Measurements from ENCODE around the gene GEN1.

GEN1 gene

DNA sequence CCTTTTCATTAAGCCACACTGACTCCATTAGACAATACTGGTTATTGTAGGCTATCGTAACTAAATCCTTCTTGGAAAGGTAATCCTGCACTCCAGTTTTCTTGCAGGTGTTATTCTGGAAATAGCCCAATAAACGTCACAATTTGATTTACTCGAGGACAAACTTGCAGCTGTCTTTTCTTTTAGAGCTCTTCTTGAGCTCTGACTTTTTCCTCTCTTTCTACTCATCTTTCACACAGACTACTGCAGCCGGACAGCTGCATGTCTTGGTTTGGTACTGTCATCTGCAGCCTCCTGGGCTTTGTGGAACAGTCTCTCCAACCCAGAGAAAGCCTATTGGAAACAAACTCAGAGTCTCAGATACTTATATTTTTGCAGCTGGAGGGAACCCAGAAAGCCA, 39.4 kb downstream of the GEN1 start:
- in situ Hi-C loops (cut with MboI; ENCODE audit: low sequenced_read_pairs) = no loop called here

DNA sequence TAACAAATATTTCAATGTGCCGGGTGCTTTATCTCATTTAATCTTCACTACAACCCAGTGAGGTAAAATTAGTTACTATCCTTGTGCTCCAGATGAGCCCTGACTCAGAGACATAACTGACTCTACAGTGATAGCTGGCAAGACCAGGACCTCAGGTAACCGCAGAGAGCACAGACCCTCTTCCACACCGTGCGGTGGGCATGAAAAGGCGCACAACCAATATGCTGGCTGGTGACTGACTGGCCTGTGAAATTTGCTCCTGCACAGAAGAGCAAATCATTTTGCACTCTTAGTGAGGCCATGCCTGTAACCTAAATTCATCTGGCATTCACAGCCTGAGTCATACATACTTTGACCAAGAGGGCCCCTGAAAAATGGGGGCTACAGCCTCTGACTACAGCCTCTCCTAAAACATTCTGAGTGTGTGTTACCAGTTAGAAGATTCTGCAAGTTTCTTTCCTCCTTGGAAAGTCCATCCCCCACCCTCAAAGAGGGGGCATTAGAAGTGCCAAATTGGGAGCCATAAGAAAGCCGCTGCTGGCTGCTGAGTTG, 39.9 kb downstream of the GEN1 start:
- in situ Hi-C loops (cut with MboI; ENCODE audit: low sequenced_read_pairs) = no loop called here

DNA sequence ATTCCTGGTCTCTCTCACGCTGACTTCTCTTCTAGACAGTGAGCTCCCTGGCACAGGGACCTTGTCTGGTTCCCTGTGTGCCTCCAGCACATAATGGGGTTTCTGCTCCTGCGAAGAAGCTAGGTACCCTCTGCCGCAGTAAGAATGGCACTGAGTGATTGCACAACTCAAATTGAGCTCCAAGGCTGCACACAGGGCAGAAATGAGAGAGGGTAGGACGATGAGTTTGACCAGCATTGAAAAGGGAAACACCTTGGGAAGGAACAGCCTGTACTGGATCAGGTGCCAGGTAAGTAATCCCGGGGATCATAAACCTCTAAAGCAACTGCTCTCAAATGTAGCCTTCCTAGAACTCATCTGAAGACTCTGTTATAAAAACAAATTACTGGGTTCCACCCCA, 41.4 kb downstream of the GEN1 start:
- in situ Hi-C loops (cut with MboI; ENCODE audit: low sequenced_read_pairs) = no loop called here

DNA sequence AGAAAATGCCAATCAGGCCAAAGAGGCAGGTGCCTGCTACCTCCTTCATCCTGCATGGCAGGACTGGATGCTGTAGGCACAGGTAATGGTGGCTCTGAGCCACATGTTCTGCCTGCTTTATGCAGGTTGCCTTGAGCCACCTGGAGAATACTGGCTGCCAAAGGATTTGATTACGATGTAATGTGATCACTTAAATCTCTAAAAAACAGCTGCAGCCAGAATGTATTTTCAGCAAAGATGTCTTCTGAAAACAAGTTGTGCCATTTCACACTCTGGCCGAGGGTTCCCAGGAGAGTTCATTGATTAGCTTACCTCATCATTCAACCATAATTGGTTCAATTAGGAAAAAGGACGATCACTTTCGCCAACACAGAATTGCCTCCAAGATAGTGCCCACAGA, 44.4 kb downstream of the GEN1 start:
- in situ Hi-C loops (cut with MboI; ENCODE audit: low sequenced_read_pairs) = no loop called here

DNA sequence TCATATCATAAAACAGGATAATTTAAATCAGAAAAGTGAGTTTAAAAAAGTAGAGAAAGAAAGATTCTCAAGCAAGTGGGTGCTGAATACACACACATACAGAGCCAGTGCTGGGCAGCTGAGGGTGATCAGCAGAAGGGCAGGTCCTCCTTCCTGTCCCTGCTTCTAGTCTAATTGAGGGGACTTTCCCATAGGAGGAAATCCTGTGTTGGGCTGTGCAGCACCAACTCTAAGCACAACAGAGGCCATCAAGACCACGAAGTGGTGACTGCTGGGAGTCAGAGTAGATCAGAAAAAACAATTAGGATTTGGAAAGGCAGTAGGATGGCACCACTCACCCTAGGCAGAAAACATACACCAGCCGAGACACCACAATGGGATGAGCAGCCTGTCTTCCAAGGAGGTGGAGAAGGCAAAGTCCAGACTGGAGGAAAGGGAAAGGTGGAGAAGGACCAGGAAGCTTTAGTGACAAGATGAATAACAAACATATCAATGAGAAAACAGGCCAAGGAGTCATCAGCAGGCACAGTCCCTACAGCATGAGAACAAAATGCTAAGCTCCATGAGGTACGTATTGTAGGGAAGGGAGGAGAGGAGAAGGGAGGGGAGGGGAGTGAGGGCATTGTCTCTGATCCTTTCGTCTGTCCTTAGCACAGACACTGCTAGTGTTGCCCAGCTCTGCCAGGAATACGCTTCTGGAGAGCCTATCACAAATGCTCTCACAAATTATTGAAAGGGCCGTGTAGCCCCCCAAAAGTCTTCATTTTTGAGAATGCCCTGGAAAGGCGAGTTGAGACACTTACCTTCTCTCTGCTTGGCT, 45.6 kb downstream of the GEN1 start:
- in situ Hi-C loops (cut with MboI; ENCODE audit: low sequenced_read_pairs) = no loop called here

DNA sequence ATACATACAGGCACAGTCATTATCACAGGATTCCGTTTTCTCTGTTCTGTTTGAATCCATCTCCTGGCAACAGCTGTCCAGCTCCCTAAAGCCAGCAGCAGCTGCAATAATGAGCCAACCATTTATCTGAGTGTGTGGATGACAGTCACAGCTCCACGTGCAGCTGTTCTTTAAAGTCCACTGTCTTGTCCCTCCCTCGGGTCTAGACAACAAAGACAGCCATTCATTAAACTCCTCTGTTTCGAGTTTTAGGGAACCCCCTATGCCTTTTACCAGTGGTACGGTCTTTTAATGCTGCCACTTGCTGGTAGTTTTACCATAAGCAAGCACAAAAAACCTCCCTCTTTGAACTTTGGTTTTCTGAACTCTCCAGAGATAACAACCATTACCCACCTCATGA, 46.3 kb downstream of the GEN1 start:
- in situ Hi-C loops (cut with MboI; ENCODE audit: low sequenced_read_pairs) = no loop called here

DNA sequence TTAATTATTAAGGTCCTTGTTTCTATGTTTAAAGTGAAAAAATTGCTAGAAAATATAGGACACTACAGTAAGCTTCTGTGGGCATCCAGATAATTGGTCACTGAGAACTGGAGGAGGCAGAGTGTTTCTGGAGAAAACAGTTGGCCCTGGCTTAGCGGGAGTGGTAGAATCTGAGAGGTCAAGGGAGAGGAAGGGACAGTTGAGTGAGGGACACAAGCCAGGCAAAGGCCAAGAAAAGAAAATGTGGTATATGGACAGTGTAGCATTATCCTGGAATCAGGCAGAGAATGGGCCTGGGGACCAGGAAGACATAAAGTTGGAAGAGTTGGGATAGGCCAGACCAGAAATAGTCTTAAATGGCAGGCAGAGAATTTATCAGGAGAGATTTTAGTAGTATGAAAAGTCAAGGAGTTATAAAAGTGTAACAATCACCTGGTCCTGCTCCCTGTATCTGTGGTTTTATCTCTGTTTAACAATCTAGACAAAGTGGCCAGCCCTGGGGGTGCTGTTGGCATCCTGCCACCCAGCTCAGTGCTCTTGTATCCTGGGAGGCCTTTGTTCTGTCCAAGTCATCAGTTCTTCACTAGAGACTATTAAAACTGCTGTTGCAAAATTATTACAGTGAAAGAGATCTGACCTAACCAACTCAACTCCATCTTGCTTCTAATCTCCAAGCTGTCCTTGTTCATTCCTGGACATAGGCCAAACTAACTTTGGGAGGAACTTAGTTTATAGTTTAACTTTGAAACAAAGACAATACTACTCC, 46.9 kb downstream of the GEN1 start:
- in situ Hi-C loops (cut with MboI; ENCODE audit: low sequenced_read_pairs) = no loop called here

DNA sequence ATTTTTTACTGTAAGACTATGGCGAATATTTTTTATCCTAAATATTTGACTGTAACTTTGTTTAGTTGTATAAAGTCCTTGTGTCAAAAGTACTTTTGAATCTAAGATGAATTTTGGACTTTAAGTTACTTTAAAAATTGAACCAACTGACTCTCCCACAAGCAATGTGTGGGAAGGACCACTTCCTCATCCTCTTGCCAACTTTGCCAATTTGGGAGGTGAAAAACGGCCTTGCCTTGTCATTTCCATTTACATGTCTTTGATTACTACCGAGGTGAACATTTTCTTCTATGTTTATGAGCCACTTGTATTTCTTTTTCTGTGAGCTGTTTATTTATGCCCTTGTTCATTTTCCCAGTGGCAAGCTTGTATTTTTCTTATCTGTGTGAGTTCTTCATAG, 49.6 kb downstream of the GEN1 start:
- in situ Hi-C loops (cut with MboI; ENCODE audit: low sequenced_read_pairs) = no loop called here

DNA sequence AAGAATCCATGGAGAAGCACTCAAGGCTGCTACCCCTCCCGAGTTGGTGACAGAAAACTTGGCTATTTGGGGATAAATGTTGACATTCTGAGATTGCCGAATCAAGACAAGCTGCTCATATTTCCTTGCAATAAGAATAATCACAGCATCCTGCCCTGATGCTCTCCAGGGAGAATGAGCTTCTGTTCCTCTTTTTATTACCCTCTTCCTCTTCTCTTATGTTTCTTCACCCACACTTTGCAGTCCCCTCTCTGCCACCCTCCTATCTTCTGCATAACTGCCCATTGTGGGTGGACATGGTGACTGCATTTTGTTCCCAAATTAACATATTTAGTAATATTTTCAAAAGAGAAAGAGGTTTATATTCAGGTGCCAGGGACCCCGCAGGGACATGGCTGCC, 50.4 kb downstream of the GEN1 start:
- in situ Hi-C loops (cut with MboI; ENCODE audit: low sequenced_read_pairs) = no loop called here

DNA sequence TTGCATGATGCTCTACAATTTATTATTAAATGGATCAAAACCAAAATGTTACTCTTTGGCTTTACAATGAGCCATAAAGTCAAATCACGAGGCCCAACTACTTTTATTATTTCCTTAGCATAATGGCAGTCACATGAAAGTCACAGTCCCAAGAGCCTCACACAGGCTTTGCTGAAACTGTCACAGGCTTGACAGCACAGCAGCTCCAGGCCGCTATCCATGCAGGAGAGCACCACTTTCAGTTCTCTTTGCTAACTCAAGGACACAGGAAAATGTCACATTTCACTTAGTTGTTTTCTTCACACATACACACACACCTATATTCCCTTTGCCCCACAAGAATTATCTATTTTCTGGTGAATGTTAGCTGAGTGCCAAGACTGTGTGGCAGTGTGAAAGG, 51.2 kb downstream of the GEN1 start:
- in situ Hi-C loops (cut with MboI; ENCODE audit: low sequenced_read_pairs) = no loop called here

DNA sequence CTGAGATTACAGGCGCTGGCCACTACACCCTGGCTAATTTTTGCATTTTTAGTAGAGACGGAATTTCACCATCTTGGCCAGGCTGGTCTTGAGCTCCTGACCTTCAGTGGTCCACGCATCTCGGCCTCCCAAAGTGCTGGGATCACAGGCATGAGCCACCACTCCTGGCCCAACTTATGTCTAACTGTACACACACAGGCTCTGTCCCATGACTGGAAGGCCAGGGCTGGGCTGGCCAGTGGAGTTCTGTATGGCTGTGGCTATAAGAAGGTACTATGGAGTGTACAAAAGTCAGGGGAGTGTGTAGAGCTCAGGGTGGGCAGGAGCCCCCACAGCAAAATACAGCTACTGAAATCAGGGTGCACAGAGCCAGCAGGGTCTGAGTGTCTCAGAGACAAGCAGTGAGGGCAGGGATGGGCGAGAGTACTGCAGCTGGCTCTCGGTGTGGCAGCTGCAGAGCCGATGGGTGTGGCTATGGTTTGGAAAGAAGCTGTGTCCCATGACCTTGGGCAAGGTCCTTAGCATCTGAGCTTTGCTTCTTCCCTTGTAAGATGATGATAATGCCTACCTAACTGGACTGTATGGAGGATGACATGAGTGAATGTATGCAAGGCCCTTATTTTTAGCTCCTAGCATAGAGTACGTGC, 51.9 kb downstream of the GEN1 start:
- in situ Hi-C loops (cut with MboI; ENCODE audit: low sequenced_read_pairs) = no loop called here

DNA sequence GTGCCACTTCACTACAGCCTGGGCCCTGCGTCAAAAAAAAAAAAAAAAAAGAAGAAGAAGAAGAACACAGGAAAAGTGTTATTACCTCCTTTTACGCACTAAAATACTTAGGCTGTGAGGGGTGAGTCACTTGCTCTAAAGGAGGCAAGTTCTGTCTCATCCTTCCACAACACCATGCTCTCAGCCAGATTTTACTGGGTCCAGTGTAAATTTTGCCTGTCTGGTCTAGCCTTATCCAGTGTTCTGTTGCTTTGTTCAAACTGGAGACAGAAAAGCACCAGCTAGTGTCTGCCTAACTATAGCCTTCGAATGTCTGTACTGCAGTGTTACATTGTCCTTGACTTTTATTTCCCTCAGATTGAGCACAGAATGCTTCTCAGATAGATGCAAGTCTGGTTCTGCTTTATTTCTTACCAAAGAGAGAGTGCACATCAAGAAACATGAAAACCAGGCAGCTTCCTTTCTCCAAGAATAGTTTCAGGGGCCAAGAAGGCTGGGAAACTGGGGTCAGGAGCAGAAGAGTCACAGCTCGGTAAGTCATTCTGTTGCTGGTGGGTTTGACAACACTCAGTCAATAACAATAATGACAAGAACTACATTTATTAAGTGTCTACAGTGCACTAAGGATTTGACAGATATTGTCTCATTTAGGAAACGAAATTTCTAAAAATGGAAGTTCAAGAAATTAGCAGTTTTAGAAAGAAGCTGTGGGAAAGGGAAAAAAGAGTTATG, 59.2 kb downstream of the GEN1 start:
- in situ Hi-C loops (cut with MboI; ENCODE audit: low sequenced_read_pairs) = no loop called here

DNA sequence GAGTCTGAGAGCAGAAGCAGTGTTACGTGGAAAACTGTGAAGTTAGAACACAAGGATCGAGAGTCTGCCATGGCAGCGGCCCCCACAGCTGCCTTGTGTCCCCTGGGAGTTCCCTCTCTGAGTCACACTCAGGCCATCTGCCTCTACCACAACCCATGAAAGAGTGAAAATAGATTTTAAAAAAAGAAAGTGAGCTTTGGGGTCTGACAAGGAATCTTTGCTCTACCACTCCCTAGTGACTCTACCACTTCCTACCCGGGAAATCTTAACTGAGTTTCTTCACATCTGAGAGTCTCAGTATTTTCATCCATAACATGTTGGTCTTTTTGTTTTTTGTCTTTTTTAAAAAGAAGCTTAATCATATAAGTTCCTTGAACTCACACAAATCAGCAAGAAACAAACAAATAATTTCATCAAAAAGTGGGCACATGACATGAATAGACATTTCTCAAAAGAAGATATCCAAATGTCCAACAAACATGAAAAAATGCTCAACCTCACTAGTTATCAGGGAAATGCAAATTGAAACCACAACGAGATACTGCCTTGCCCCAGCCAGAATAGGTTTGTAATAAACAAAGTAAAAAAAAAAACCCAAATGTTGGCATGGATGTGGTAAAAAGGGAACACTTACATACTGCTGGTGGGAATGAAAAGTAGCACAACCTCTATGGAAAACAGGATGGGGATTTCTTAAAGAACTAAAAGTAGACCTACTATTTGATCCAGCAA, 60.0 kb downstream of the GEN1 start:
- in situ Hi-C loops (cut with MboI; ENCODE audit: low sequenced_read_pairs) = no loop called here

DNA sequence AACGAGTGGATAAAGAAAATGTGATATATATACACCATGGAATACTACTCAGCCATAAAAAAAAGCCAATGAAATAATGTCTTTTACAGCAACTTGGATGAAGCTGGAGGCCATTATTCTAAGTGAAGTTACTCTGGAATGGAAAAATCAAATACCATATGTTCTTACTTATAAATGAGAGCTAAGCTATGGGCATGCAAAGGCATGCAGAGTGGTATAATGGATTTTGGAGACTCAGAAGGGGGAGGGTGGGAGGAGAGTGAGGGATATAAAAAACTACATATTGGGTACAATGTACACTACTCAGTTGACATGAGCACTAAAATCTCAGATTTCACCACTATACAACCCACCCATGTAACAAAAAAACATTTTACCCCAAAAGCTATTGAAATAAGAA, 60.7 kb downstream of the GEN1 start:
- in situ Hi-C loops (cut with MboI; ENCODE audit: low sequenced_read_pairs) = no loop called here

DNA sequence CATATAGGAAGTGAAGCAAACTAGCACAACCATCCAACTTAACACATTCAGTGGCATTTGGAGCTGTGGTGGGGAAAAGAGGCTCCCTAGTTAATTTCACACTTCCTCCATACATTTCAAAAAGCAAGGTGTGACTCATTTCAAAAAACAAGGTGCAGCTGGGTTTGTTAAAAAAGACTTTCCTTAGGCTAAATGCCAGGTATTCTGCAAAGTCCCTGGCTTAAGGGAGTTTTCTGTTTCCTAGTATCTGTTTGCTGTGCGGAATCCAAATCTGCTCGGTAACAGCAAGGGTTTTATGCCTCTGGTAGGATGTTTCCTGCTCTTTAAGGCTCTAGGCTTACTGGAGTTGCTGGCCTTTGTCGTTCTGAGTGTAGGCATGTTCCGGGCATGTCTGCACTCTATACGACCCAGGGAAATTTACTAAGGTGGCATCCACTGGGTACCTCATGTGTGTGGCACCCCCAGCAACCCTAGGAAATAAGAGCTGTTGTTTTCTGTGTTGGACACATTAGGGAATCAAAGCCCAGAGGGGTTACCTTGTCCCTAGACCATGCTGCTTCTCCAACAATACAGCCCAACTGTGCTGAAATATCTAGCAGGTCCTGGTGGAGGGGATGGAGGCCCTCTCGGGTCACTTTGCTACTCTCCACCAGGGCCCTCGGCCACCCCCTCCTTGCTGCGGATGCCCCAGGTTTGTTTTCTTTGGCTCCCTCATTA, 61.7 kb downstream of the GEN1 start:
- in situ Hi-C loops (cut with MboI; ENCODE audit: low sequenced_read_pairs) = no loop called here

DNA sequence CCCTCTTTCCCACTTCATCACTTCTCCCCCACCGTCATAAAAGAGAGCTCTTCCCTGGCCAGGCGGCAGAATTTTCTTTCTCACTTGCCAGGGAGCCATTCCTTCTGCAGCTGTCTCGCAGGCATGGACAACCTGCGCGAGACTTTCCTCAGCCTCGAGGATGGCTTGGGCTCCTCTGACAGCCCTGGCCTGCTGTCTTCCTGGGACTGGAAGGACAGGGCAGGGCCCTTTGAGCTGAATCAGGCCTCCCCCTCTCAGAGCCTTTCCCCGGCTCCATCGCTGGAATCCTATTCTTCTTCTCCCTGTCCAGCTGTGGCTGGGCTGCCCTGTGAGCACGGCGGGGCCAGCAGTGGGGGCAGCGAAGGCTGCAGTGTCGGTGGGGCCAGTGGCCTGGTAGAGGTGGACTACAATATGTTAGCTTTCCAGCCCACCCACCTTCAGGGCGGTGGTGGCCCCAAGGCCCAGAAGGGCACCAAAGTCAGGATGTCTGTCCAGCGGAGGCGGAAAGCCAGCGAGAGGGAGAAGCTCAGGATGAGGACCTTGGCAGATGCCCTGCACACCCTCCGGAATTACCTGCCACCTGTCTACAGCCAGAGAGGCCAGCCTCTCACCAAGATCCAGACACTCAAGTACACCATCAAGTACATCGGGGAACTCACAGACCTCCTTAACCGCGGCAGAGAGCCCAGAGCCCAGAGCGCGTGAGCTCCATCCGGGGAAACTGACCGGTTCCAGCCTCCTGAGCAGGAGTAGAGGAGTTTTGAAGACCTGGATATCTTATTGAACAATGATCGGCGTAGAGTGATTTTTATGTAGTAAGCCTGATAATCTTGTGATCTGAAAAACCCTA, 62.7 kb downstream of the GEN1 start, which contains the start of gene MSGN1:
Gene MSGN1 (plus strand): TSS at position 65 of the 850 bp plus-strand sequence. CDS start 59 bp downstream, at position 124.
- in situ Hi-C loops (cut with MboI; ENCODE audit: low sequenced_read_pairs) = no loop called here

DNA sequence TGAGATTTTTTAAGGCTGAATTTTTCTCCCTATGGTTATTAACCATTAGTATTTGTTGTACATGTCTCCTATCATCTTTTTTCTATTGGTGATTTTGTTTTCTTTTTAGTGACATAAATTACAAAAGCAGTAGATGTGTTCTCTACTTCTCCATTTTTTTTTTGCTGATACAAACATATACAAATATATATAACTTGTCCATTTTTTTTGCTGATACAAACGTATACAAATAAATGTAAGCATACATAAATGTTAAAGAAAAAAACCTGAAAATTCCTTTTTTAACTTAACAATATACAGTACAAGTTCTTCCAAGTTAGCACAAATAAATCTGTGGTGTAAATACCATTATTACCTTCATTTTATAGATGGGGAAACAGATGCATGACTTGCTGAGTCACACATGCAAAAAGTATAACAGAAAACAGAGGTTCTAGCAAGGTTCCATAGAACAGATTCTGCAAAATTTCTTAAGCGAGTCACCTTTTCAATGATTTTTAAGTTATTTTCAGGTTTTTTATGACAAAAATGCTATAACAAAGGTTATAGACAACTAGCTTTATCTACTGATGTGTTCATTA, 64.4 kb downstream of the GEN1 start:
- in situ Hi-C loops (cut with MboI; ENCODE audit: low sequenced_read_pairs) = no loop called here

DNA sequence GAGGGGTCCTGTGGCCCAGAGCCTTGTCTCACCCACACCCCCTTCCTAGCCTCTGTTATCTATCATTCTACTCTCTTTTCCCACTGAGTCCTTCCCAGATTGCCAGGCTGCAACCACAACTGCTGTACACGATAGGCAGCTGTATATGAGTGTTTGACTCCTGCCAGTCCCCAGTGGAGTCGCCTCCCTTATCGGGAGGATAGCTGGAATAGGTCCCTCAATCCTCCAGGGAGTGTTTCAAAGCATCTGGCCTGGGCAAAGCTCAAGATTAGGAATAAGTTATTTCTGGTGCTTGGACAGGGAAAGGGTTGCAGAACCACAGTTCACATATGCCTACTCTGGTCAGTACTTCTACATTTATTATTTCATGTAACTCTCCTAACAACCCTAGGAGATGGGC, 67.1 kb downstream of the GEN1 start:
- in situ Hi-C loops (cut with MboI; ENCODE audit: low sequenced_read_pairs) = no loop called here
